HFF-Myc (cell line): Measurements from ENCODE around the gene FKBP6.
"Not testable (repeated sequence)": the region's sequence is repeated elsewhere in the genome, so short reads cannot be mapped to it uniquely, and the experiment has no call there.

Experiments used
- DNase-seq: peaks from one replicate; pipeline ENCODE4 v3.0.0-alpha.2; 2011; ENCODE audit warnings: low read depth; ENCODE audit errors: extremely low read depth
- H3K4me3 ChIP-seq: replicated peaks from 2 replicates; pipeline ENCODE4 v1.5.1; 2011; ENCODE audit warnings: low read depth, mild to moderate bottlenecking, control low read depth, low read length
- CTCF ChIP-seq: IDR thresholded peaks from 2 replicates; pipeline ENCODE4 v1.5.1; 2012; ENCODE audit warnings: mild to moderate bottlenecking, low read depth, low read length, control low read depth; ENCODE audit errors: missing control alignments

FKBP6 gene

GRCh38 chr7:73323434-73324080 lies 4.4 kb upstream of the FKBP6 start:
- not testable (repeated sequence) for DNase-seq, H3K4me3 ChIP-seq

- DNase-seq, H3K4me3 ChIP-seq: not testable (repeated sequence)
- peak; percentile 54 for TF ChIP-seq CTCF
These were observed 3.7 kb upstream of the FKBP6 start for GRCh38 chr7:73324081-73324845.

DNA sequence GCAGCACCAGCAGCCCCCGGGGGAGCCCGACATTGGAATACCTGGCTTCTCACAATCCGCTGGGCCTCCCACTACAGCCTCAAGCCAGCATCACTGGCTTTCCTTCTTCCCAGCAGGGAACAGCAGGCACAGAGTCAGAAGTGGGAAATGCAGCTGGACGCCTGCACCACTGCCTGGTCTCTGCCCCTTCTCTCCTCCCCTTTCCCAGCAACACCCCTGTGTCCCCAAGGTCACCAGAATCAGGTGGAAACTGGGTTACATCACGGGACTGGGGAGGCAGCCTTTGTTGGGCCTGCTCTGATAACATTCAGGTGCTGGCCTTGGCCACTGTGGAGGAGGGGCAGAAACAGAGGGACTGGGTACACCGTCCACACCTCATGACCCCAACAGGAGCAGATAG lies 2.5 kb upstream of the FKBP6 start:
- H3K4me3 ChIP-seq, DNase-seq: not testable (repeated sequence)

DNA sequence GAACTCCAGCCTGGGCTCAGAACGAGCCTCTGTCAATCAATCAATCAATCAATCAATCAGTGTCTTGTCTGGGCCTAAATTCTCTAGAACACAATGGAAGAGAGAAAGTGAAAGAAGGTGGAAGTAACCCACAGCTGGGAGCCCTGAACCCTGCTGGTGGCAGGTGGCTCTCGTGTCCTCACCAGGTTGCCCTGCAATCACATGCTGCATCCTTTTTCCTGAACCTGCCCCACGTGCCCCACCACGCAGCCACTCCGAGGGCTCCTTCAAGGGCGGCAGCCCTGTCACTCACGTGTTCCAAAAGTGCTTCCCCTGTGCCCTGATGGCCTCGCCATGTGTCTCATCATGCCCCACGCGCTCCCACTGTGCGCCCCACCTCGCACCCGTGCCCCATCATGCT lies 512 bp upstream of the FKBP6 start:
- not testable (repeated sequence) for DNase-seq, H3K4me3 ChIP-seq

GRCh38 chr7:73328696-73329095 lies 735 bp downstream of the FKBP6 start:
- no peak overlapping the region for H3K4me3 ChIP-seq
- no peak for DNase-seq
- no peak for TF ChIP-seq CTCF

- no peak overlapping the region for H3K4me3 ChIP-seq
- no peak for TF ChIP-seq CTCF
- DNase-seq: no peak
These were observed 2.1 kb downstream of the FKBP6 start for GRCh38 chr7:73329861-73330581.

GRCh38 chr7:73330772-73331171 lies 2.8 kb downstream of the FKBP6 start:
- TF ChIP-seq CTCF: no peak
- DNase-seq: no peak
- no peak overlapping the region for H3K4me3 ChIP-seq

- H3K4me3 ChIP-seq: no peak overlapping the region
- DNase-seq: no peak
- no peak for TF ChIP-seq CTCF
These were observed 4.5 kb downstream of the FKBP6 start for GRCh38 chr7:73332447-73332846.
